ENCODE data around the gene ACOT7.
A peak's percentile ranks its signal among the peaks of the same experiment; 100 is the strongest.

The ACOT7 gene

GRCh38 chr1:6249739-6250689 lies 143.6 kb downstream of the ACOT7 start:
- Mint-ChIP-seq H3K36me3 (no peaks in the 10 kb centered on the region), H3K27me3 (peaks cover 59% of the 10 kb centered on the region), H3K4me3 (no peak overlapping the region), H3K27ac (no peak overlapping the region), H3K9me3 (no peaks in the 10 kb centered on the region), H3K4me1 (peaks cover 12% of the 10 kb centered on the region)
- ATAC-seq, result no peak

GRCh38 chr1:6248932-6249738 lies 144.4 kb downstream of the ACOT7 start:
- no peak for ATAC-seq
- peaks cover 67% of the 10 kb centered on the region for H3K27me3 Mint-ChIP-seq
- H3K4me3 Mint-ChIP-seq, result peak overlapping the region; percentile 46
- no peaks in the 10 kb centered on the region for H3K9me3 Mint-ChIP-seq
- peaks cover 19% of the 10 kb centered on the region for H3K4me1 Mint-ChIP-seq
- H3K36me3 Mint-ChIP-seq, result no peaks in the 10 kb centered on the region
- no peak overlapping the region for H3K27ac Mint-ChIP-seq

GRCh38 chr1:6248161-6248776 lies 145.3 kb downstream of the ACOT7 start:
- peaks cover 19% of the 10 kb centered on the region for H3K4me1 Mint-ChIP-seq
- no peaks in the 10 kb centered on the region for H3K9me3 Mint-ChIP-seq
- H3K27me3 Mint-ChIP-seq, result peaks cover 76% of the 10 kb centered on the region
- no peak overlapping the region for H3K27ac Mint-ChIP-seq
- no peak overlapping the region for H3K4me3 Mint-ChIP-seq
- ATAC-seq, result no peak
- no peaks in the 10 kb centered on the region for H3K36me3 Mint-ChIP-seq

- no peaks in the 10 kb centered on the region for H3K36me3 Mint-ChIP-seq
- peaks cover 19% of the 10 kb centered on the region for H3K4me1 Mint-ChIP-seq
- no peak overlapping the region for H3K27ac Mint-ChIP-seq
- no peak for ATAC-seq
- no peaks in the 10 kb centered on the region for H3K9me3 Mint-ChIP-seq
- no peak overlapping the region for H3K4me3 Mint-ChIP-seq
- H3K27me3 Mint-ChIP-seq, result peaks cover 81% of the 10 kb centered on the region
Observed at GRCh38 chr1:6247651-6248050, 145.9 kb downstream of the ACOT7 start.

- Mint-ChIP-seq H3K36me3 (no peaks in the 10 kb centered on the region), H3K4me3 (peak overlapping the region; percentile 70), H3K27me3 (peaks cover 80% of the 10 kb centered on the region)
Observed at GRCh38 chr1:6246497-6247467, 146.8 kb downstream of the ACOT7 start.

GRCh38 chr1:6245869-6246496 lies 147.6 kb downstream of the ACOT7 start:
- Mint-ChIP-seq H3K4me3 (peak overlapping the region; percentile 70), H3K27ac (no peak overlapping the region), H3K27me3 (peaks cover 80% of the 10 kb centered on the region), H3K4me1 (peaks cover 28% of the 10 kb centered on the region), H3K9me3 (no peaks in the 10 kb centered on the region), H3K36me3 (no peaks in the 10 kb centered on the region)
- ATAC-seq, result no peak

More at GRCh38 chr1:6246497-6247467, 146.8 kb downstream of the ACOT7 start:
- Mint-ChIP-seq H3K4me1 (peaks cover 20% of the 10 kb centered on the region), H3K9me3 (no peaks in the 10 kb centered on the region), H3K27ac (no peak overlapping the region)
- peak; percentile 52 for ATAC-seq

- Mint-ChIP-seq H3K27me3 (peaks cover 80% of the 10 kb centered on the region), H3K4me3 (peak overlapping the region; percentile 9), H3K4me1 (peaks cover 29% of the 10 kb centered on the region), H3K9me3 (no peaks in the 10 kb centered on the region), H3K36me3 (no peaks in the 10 kb centered on the region), H3K27ac (no peak overlapping the region)
- peak; percentile 77 for ATAC-seq
Observed at GRCh38 chr1:6245086-6245868, 148.3 kb downstream of the ACOT7 start.

- Mint-ChIP-seq H3K4me3 (no peak overlapping the region), H3K9me3 (no peaks in the 10 kb centered on the region), H3K27me3 (peaks cover 84% of the 10 kb centered on the region), H3K4me1 (peaks cover 29% of the 10 kb centered on the region), H3K27ac (no peak overlapping the region), H3K36me3 (no peaks in the 10 kb centered on the region)
- no peak for ATAC-seq
Observed at GRCh38 chr1:6244401-6245049, 149.0 kb downstream of the ACOT7 start.

GRCh38 chr1:6243993-6244392 lies 149.6 kb downstream of the ACOT7 start, which contains the start of gene HES3:
Gene HES3 (plus strand): TSS chr1:6244179. CDS start chr1:6244366, 187 bp downstream.
- H3K4me3 Mint-ChIP-seq, result peak within 1 kb of the TSS; percentile 9
- H3K9me3 Mint-ChIP-seq, result no peaks in the 10 kb centered on the region
- no peak within 1 kb of the TSS for H3K27ac Mint-ChIP-seq
- ATAC-seq, result no peak
- H3K4me1 Mint-ChIP-seq, result peaks cover 29% of the 10 kb centered on the region
- H3K27me3 Mint-ChIP-seq, result peaks cover 87% of the 10 kb centered on the region
- H3K36me3 Mint-ChIP-seq, result no peaks in the 10 kb centered on the region

- no peak for ATAC-seq
- Mint-ChIP-seq H3K27me3 (peaks cover 87% of the 10 kb centered on the region), H3K4me1 (peaks cover 29% of the 10 kb centered on the region), H3K4me3 (no peak overlapping the region), H3K27ac (no peak overlapping the region), H3K36me3 (no peaks in the 10 kb centered on the region), H3K9me3 (no peaks in the 10 kb centered on the region)
Observed at GRCh38 chr1:6243053-6243834, 150.3 kb downstream of the ACOT7 start.

- no peak overlapping the region for H3K4me3 Mint-ChIP-seq
- H3K27ac Mint-ChIP-seq, result no peak overlapping the region
- H3K4me1 Mint-ChIP-seq, result peaks cover 28% of the 10 kb centered on the region
- H3K9me3 Mint-ChIP-seq, result no peaks in the 10 kb centered on the region
- no peak for ATAC-seq
- H3K36me3 Mint-ChIP-seq, result no peaks in the 10 kb centered on the region
- H3K27me3 Mint-ChIP-seq, result peaks cover 83% of the 10 kb centered on the region
Observed at GRCh38 chr1:6241887-6242740, 151.5 kb downstream of the ACOT7 start.

Data from stimulated activated memory B cell treated with anti-CD40 and anti-IgM and Interleukin-4, amounts not matched to agents 10 μg/mL and 1 μg/mL and 100 μg/mL, for 72 hours (primary cell).